HepG2 (cell line): ENCODE results near the gene C16orf82. TPM values are rescaled to one million over a fixed set of nuclear protein-coding genes. Genes with fewer than 3 reads are reported as not detected.

Source experiments
- ATAC-seq: fragments of 200-7000 bp; cut with Tn5 transposase; 3 replicates; pipeline ENCODE4 v1.9.1; 2020; ENCODE audit warnings: mild to moderate bottlenecking, moderate library complexity
- BruUV-seq: library from RNA; stranded (reverse); fragments of 400-500 nt; replicated peaks from 2 replicates; lab custom pipeline; 2021; lab: Mats Ljungman, UMichigan
- CTCF ChIA-PET: fragments of 300-600 bp; formaldehyde crosslinking; extraction: SDS; loops from one replicate; lab custom pipeline; 2021; ENCODE audit warnings: low total read pairs, inconsistent platforms, low intra/inter-chr PET ratio; lab: Yijun Ruan, JAX
- POLR2A ChIA-PET: fragments of 350-600 bp; sonication (Branson Sonifier 250); formaldehyde crosslinking; loops from one replicate; lab custom pipeline; 2020; ENCODE audit warnings: antibody characterized with exemption, inconsistent platforms; lab: Yijun Ruan, JAX
- DNase-seq: peaks from one replicate; pipeline ENCODE4 v3.0.0-alpha.2; 2015; ENCODE audit warnings: low spot score
- FAIRE-seq: peaks from 3 replicates; lab custom pipeline; 2011; peaks lifted over from hg19 to GRCh38; lab: Jason Lieb, UNC
- H2AFZ ChIP-seq: one replicate; pipeline ENCODE4 v1.6.1; 2011; ENCODE audit warnings: low read length, inconsistent platforms
- H3K27ac ChIP-seq: fragments of 300-600 bp; 3 replicates; pipeline ENCODE4 v1.8.0; 2011; ENCODE audit warnings: mixed run types, mild to moderate bottlenecking, mixed read lengths, low read length, inconsistent platforms; ENCODE audit not compliant: insufficient read depth; ENCODE audit errors: extremely low read length
- H3K27me3 ChIP-seq, 2 experiments: fragments of 200-600 bp in 1 of 2; 2 replicates in 1 of 2; 3 replicates in 1 of 2; pipeline versions ENCODE4 v1.6.0 to v1.8.0; 2011; ENCODE audit warnings: low read length in 2 of 2, mild to moderate bottlenecking in 2 of 2, moderate library complexity in 2 of 2, inconsistent platforms in 1 of 2; ENCODE audit not compliant: insufficient read depth in 2 of 2, control insufficient read depth in 1 of 2
- H3K36me3 ChIP-seq, 2 experiments: fragments of 200-600 bp in 1 of 2; replicated peaks in 1 of 2; 2 replicates in 1 of 2; 3 replicates in 1 of 2; pipeline versions ENCODE4 v1.5.1 to v1.8.0; 2011; ENCODE audit warnings: low read length in 2 of 2, inconsistent platforms in 1 of 2; ENCODE audit not compliant: insufficient read depth in 2 of 2, control insufficient read depth in 1 of 2
- H3K4me1 ChIP-seq: 2 replicates; pipeline ENCODE4 v1.5.1; 2012; ENCODE audit warnings: low read length, inconsistent platforms; ENCODE audit not compliant: insufficient read depth
- H3K4me2 ChIP-seq: 2 replicates; pipeline ENCODE4 v1.6.0; 2011; ENCODE audit warnings: low read depth, low read length, inconsistent platforms
- H3K4me3 ChIP-seq, 3 experiments: fragments of 200-600 bp in 1 of 3; sonication (generic), shearing (Covaris generic) in 1 of 3; replicated peaks in 1 of 3; 2 replicates each; pipeline ENCODE4 v1.5.1; 2011 to 2016; ENCODE audit warnings: low read length in 3 of 3, inconsistent platforms in 2 of 3, low read depth in 2 of 3, mild to moderate bottlenecking in 2 of 3, control low read depth in 1 of 3, mixed read lengths in 1 of 3; ENCODE audit not compliant: insufficient read depth in 1 of 3
- H3K79me2 ChIP-seq: one replicate; pipeline ENCODE4 v1.6.1; 2011; ENCODE audit warnings: low read length, inconsistent platforms; ENCODE audit not compliant: insufficient read depth
- H3K9ac ChIP-seq: 2 replicates; pipeline ENCODE4 v1.6.0; 2011; ENCODE audit warnings: mild to moderate bottlenecking, low read depth, low read length, inconsistent platforms; ENCODE audit not compliant: insufficient read depth
- H3K9me3 ChIP-seq: 2 replicates; pipeline ENCODE4 v1.5.1; 2012; ENCODE audit warnings: mild to moderate bottlenecking, low read length
- H4K20me1 ChIP-seq: 2 replicates; pipeline ENCODE4 v1.6.0; 2011; ENCODE audit warnings: inconsistent platforms, mild to moderate bottlenecking, low read length, moderate library complexity; ENCODE audit not compliant: insufficient read depth
- CERS6 ChIP-seq: sonication (generic); formaldehyde crosslinking; IDR thresholded peaks from 2 replicates; pipeline ENCODE4 v1.5.0; 2020; ENCODE audit warnings: missing genetic modification reagents
- KDM2A ChIP-seq: sonication (generic); formaldehyde crosslinking; IDR thresholded peaks from 2 replicates; pipeline ENCODE4 v1.4.0; 2020; ENCODE audit warnings: low read depth, missing genetic modification reagents, borderline replicate concordance
- KLF16 ChIP-seq, 2 experiments: sonication (generic) in 1 of 2; formaldehyde crosslinking in 1 of 2; IDR thresholded peaks; 2 replicates each; pipeline versions ENCODE4 v1.6.1 to v1.8.0; 2016 to 2023; ENCODE audit warnings: missing genetic modification reagents in 2 of 2, missing compliant biosample characterization in 1 of 2
- MAX ChIP-seq: IDR thresholded peaks from 2 replicates; pipeline ENCODE4 v1.6.1; 2012; ENCODE audit warnings: inconsistent platforms
- NFRKB ChIP-seq: fragments of 450-650 bp; IDR thresholded peaks from 2 replicates; pipeline ENCODE4 v1.6.1; 2017
- NFYC ChIP-seq: IDR thresholded peaks from 2 replicates; pipeline ENCODE4 v1.6.1; 2016; ENCODE audit warnings: missing genetic modification reagents, missing compliant biosample characterization
- SAFB2 ChIP-seq: sonication (generic); formaldehyde crosslinking; IDR thresholded peaks from 2 replicates; pipeline ENCODE4 v1.5.1; 2020; ENCODE audit warnings: missing genetic modification reagents, low read depth, mild to moderate bottlenecking, borderline replicate concordance
- THAP11 ChIP-seq: IDR thresholded peaks from 2 replicates; pipeline ENCODE4 v1.6.1; 2016; ENCODE audit warnings: missing biosample characterization, missing genetic modification reagents
- XRCC5 ChIP-seq: fragments of 200-400 bp; formaldehyde crosslinking; optimal IDR thresholded peaks from 2 replicates; pipeline ENCODE3; 2017; ENCODE audit warnings: mild to moderate bottlenecking, low read length
- ZC3H13 ChIP-seq: sonication (generic); formaldehyde crosslinking; IDR thresholded peaks from 2 replicates; pipeline ENCODE4 v1.8.1; 2023; ENCODE audit warnings: mild to moderate bottlenecking, missing genetic modification reagents, moderate library complexity
- ZMYM3 ChIP-seq: sonication (generic); formaldehyde crosslinking; IDR thresholded peaks from 2 replicates; pipeline ENCODE4 v1.5.1; 2020; ENCODE audit warnings: mild to moderate bottlenecking, missing genetic modification reagents
- ZNF234 ChIP-seq: sonication (generic); formaldehyde crosslinking; conservative IDR thresholded peaks from 2 replicates; pipeline ENCODE4 v1.5.1; 2020; ENCODE audit warnings: mild to moderate bottlenecking, missing genetic modification reagents
- ZNF260 ChIP-seq: sonication (generic); formaldehyde crosslinking; IDR thresholded peaks from 2 replicates; pipeline ENCODE4 v1.4.0; 2020; ENCODE audit warnings: missing genetic modification reagents, low read depth, mild to moderate bottlenecking, borderline replicate concordance
- ZNF326 ChIP-seq: sonication (generic); formaldehyde crosslinking; IDR thresholded peaks from 2 replicates; pipeline ENCODE4 v1.4.0; 2020; ENCODE audit warnings: missing genetic modification reagents, borderline replicate concordance
- ZNF629 ChIP-seq: sonication (generic); formaldehyde crosslinking; conservative IDR thresholded peaks from 2 replicates; pipeline ENCODE4 v1.5.0; 2020; ENCODE audit warnings: missing genetic modification reagents
- ZNF749 ChIP-seq: sonication (generic); formaldehyde crosslinking; IDR thresholded peaks from 2 replicates; pipeline ENCODE4 v1.8.0; 2022; ENCODE audit warnings: mild to moderate bottlenecking, missing genetic modification reagents, moderate library complexity, borderline replicate concordance
- ZNF770 ChIP-seq: sonication (generic); formaldehyde crosslinking; IDR thresholded peaks from 2 replicates; pipeline ENCODE4 v1.5.0; 2020; ENCODE audit warnings: mild to moderate bottlenecking, missing genetic modification reagents
- ZNF776 ChIP-seq: sonication (generic); formaldehyde crosslinking; IDR thresholded peaks from 2 replicates; pipeline ENCODE4 v1.4.0; 2020; ENCODE audit warnings: mild to moderate bottlenecking, missing genetic modification reagents
- WGBS: methylation state at CpG from one replicate; pipeline ENCODE4 v1.1.6; 2017; ENCODE audit warnings: low lambda C conversion rate; 5-methylcytosine and 5-hydroxymethylcytosine counted together
- in situ Hi-C: cut with HindIII; loops from 2 replicates; pipeline ENCODE4 v1.10.0; 2017; ENCODE audit warnings: low pct_unique_long_range_greater_than_20kb; ENCODE audit not compliant: extremely low pct_ligation_motif_present
- intact Hi-C: fragments of 100-400 bp; cut with micrococcal nuclease; formaldehyde crosslinking; loops from one replicate; pipeline ENCODE4 v1.10.0; 2022; ENCODE audit not compliant: unreplicated experiment
- polyA plus RNA-seq, 8 experiments: library from polyadenylated mRNA; depleted of rRNA in 3 of 8; stranded (reverse) in 7 of 8; unstranded in 1 of 8; fragments of >200 nt; fragmentation: Illumina TruSeq in 4 of 8; extraction: Trizol in 4 of 8; gene quantifications; 2 replicates each; pipeline versions ENCODE4 v1.2.1 to v1.2.3, GENCODE V29; 2011 to 2016; ENCODE audit warnings: low read depth in 4 of 8, missing spikeins in 1 of 8, mixed read lengths in 1 of 8; ENCODE audit not compliant: insufficient read depth in 1 of 8
- total RNA-seq, 5 experiments: library from RNA; depleted of rRNA; stranded (reverse); fragments of >200 nt; fragmentation: Illumina TruSeq; extraction: Trizol; gene quantifications; 2 replicates each; pipeline ENCODE4 v1.2.3, GENCODE V29; 2016; ENCODE audit warnings: low read depth in 1 of 5

Gene C16orf82
- total and polyA plus RNA-seq, 2 of the 13 experiments (the other 11 are each of a cell fraction or from before 2014, with no cell fraction given) = not detected

- no peaks in the 10 kb centered on the region for H3K4me1 ChIP-seq
- no peak overlapping the region for H3K4me2 ChIP-seq
- no peaks in the 10 kb centered on the region; a peak in 2 of 5 replicates for H3K27me3 ChIP-seq
- no peak for ATAC-seq
- no peaks in the 10 kb centered on the region for H3K36me3 ChIP-seq
- 0% methylated on average over 1 of the region's 2 CpGs for WGBS
- no peaks in the 10 kb centered on the region for H3K79me2 ChIP-seq
- intact Hi-C loops = no loop called here
- no peak overlapping the region for H3K27ac ChIP-seq
- in situ Hi-C loops = no loop called here
- H4K20me1 ChIP-seq = no peaks in the 10 kb centered on the region
- no peaks in the 10 kb centered on the region for H3K9me3 ChIP-seq
- POLR2A ChIA-PET = no interaction called here
- no peak overlapping the region for H2AFZ ChIP-seq
- H3K4me3 ChIP-seq = no peak overlapping the region
- CTCF ChIA-PET = no interaction called here
- no peak overlapping the region for H3K9ac ChIP-seq
- no peak for DNase-seq
- no TSS peak for BruUV-seq
- TF ChIP-seq THAP11 (CRISPR knock-in tag) = no peak
- TF ChIP-seq ZNF629 (CRISPR knock-in tag) = peak; percentile 70
- no peak for FAIRE-seq
Measured at GRCh38 chr16:27024010-27024409, 42.7 kb upstream of the C16orf82 start.

- Histone ChIP-seq H3K27me3 (no peaks in the 10 kb centered on the region; a peak in 1 of 5 replicates), H3K9me3 (no peaks in the 10 kb centered on the region), H3K27ac (no peak overlapping the region), H3K4me1 (no peaks in the 10 kb centered on the region), H3K36me3 (no peaks in the 10 kb centered on the region), H2AFZ (no peak overlapping the region), H3K79me2 (no peaks in the 10 kb centered on the region), H3K4me2 (no peak overlapping the region), H3K4me3 (no peak overlapping the region), H3K9ac (no peak overlapping the region), H4K20me1 (no peaks in the 10 kb centered on the region)
- POLR2A ChIA-PET = no interaction called here
- CTCF ChIA-PET = no interaction called here
- BruUV-seq = no TSS peak
- intact Hi-C loops (no loop called here), in situ Hi-C loops (no loop called here)
- DNase-seq (no peak), ATAC-seq (no peak), FAIRE-seq (no peak)
- WGBS = 10% methylated on average over 6 of the region's 6 CpGs
- TF ChIP-seq XRCC5 (no peak), MAX (no peak), ZC3H13 (CRISPR knock-in tag) (no peak), ZNF326 (no peak), KLF16 (CRISPR knock-in tag; IDR thresholded peaks at IDR 0.05) (no peak), CERS6 (no peak), KDM2A (CRISPR knock-in tag) (no peak), ZNF234 (CRISPR knock-in tag) (no peak), ZNF770 (no peak), SAFB2 (CRISPR knock-in tag) (no peak), NFRKB (no peak), ZMYM3 (CRISPR knock-in tag) (no peak), ZNF776 (CRISPR knock-in tag) (no peak), NFYC (CRISPR knock-in tag) (no peak), ZNF260 (CRISPR knock-in tag) (no peak), ZNF749 (CRISPR knock-in tag) (no peak)
Measured at GRCh38 chr16:27025581-27025980, 41.1 kb upstream of the C16orf82 start.
